C4-2B (cell line): Measurements from ENCODE around the gene SQSTM1.
A peak's percentile ranks its signal among the peaks of the same experiment; 100 is the strongest.

Source experiments
- CTCF ChIP-seq: fragments of 450-650 bp; conservative IDR thresholded peaks from 2 replicates; pipeline ENCODE4 v1.5.1; 2017; ENCODE audit warnings: mild to moderate bottlenecking
- ZFX ChIP-seq: fragments of 450-650 bp; IDR thresholded peaks from 2 replicates; pipeline ENCODE4 v1.6.1; 2017

- TF ChIP-seq CTCF: no peak
- peak; percentile 92 for TF ChIP-seq ZFX
These were observed 15.0 kb upstream of the SQSTM1 start for GRCh38 chr5:179805529-179806249.
